ENCODE measurements around the gene DRC3. TPM values are rescaled to one million over a fixed set of nuclear protein-coding genes. Genes with fewer than 3 reads are reported as not detected.

DRC3 gene
- total and polyA plus RNA-seq, 10 of the 15 experiments (the other 5 are each of a cell fraction or from before 2014, with no cell fraction given): 0.18 to 2.3 (median 0.60) TPM; not detected in 3

GRCh38 chr17:17937201-17937853 is 35.3 kb upstream of the DRC3 start:
- ATAC-seq: no peak
- WGBS (ENCODE audit: insufficient coverage, insufficient replicate concordance, low lambda C conversion rate, missing lambda C conversion rate): 96% methylated on average over 4 of the region's 4 CpGs
- no peak overlapping the region for H3K9ac ChIP-seq (ENCODE audit: control insufficient read depth, insufficient read depth, low read length)
- no peaks in the 10 kb centered on the region for H3K36me3 ChIP-seq (ENCODE audit: control insufficient read depth in 2 of 2, insufficient read depth in 2 of 2, low read length in 1 of 2)
- SMC1A ChIA-PET (ENCODE audit: uncharacterized antibody, unreplicated experiment): interaction anchor here (1.0 to 1.8 kb wide), 3 partner anchors 10 to 48 kb away, joined by 3 to 4 read pairs (median 3); no protein-coding TSS in a partner anchor
- no peak overlapping the region for H3K4me3 ChIP-seq
- H3K9me3 ChIP-seq (replicated peaks; ENCODE audit: control insufficient read depth, insufficient read depth, low read length): no peaks in the 10 kb centered on the region
- in situ Hi-C loops (cut with MboI): no loop called here
- H4K20me1 ChIP-seq (ENCODE audit: control insufficient read depth, insufficient read depth): no peaks in the 10 kb centered on the region; the same call in 1 of the 2 replicates
- BruUV-seq (replicated peaks): no TSS peak
- H2AFZ ChIP-seq (ENCODE audit: control insufficient read depth, low read depth, low read length): no peak overlapping the region
- intact Hi-C loops (cut with micrococcal nuclease; ENCODE audit: unreplicated experiment): no loop called here
- RAD21 ChIA-PET (ENCODE audit: unreplicated experiment): no interaction called here
- no peak overlapping the region for H3K4me2 ChIP-seq (ENCODE audit: control insufficient read depth, insufficient read depth)
- H3K27ac ChIP-seq (ENCODE audit: control insufficient read depth, insufficient read depth): no peak overlapping the region
- H3K27me3 ChIP-seq (replicated peaks in 1 of 2; ENCODE audit: control insufficient read depth in 2 of 2, insufficient read depth in 2 of 2, low read length in 1 of 2): no peaks in the 10 kb centered on the region
- TF ChIP-seq IKZF2 (IDR thresholded peaks at IDR 0.05): no peak
- no peak for TF ChIP-seq BMI1 (IDR thresholded peaks at IDR 0.05; ENCODE audit: borderline replicate concordance)
- no peak for TF ChIP-seq TCF3 (IDR thresholded peaks at IDR 0.05; ENCODE audit: borderline replicate concordance, insufficient read depth, low read depth, low read length)
- TF ChIP-seq ZNF622 (IDR thresholded peaks at IDR 0.05): no peak
- TF ChIP-seq SUPT20H (IDR thresholded peaks at IDR 0.05; ENCODE audit: borderline replicate concordance, control insufficient read depth, low read depth, low read length): no peak
- TF ChIP-seq TAF1 (IDR thresholded peaks at IDR 0.05; ENCODE audit: borderline replicate concordance, low read depth, low read length): no peak
- TF ChIP-seq ELK1 (IDR thresholded peaks at IDR 0.05; ENCODE audit: low read depth, low read length): no peak
- no peak for TF ChIP-seq MYC (IDR thresholded peaks at IDR 0.05; ENCODE audit: insufficient read depth, insufficient read length, insufficient replicate concordance, low read length, severe bottlenecking)
- TF ChIP-seq TBL1XR1 (IDR thresholded peaks at IDR 0.05; ENCODE audit: low read depth, low read length): no peak
- TF ChIP-seq IRF5 (IDR thresholded peaks at IDR 0.05; ENCODE audit: borderline replicate concordance): no peak
- TF ChIP-seq SIX5 (IDR thresholded peaks at IDR 0.05; ENCODE audit: low read depth, low read length, severe bottlenecking): no peak
- no peak for TF ChIP-seq SMC3 (IDR thresholded peaks at IDR 0.05; ENCODE audit: borderline replicate concordance, low read length)
- no peak for TF ChIP-seq HCFC1 (IDR thresholded peaks at IDR 0.05; ENCODE audit: low read length)
- no peak for TF ChIP-seq TCF7 (IDR thresholded peaks at IDR 0.05; ENCODE audit: borderline replicate concordance)
- TF ChIP-seq ZZZ3 (IDR thresholded peaks at IDR 0.05; ENCODE audit: control insufficient read depth, insufficient read length, low read depth): no peak
- no peak for TF ChIP-seq RELB (IDR thresholded peaks at IDR 0.05; ENCODE audit: low read depth)
- no peak for TF ChIP-seq NR2C1 (IDR thresholded peaks at IDR 0.05)
- POLR2A ChIA-PET: no interaction called here
- no peaks in the 10 kb centered on the region for H3K79me2 ChIP-seq (ENCODE audit: control insufficient read depth, insufficient read depth, low read length)
- no peak for FAIRE-seq
- DNase-seq (ENCODE audit: low read depth, low spot score): no peak
- peaks cover 7% of the 10 kb centered on the region; the same call in 1 of the 2 replicates for H3K4me1 ChIP-seq (ENCODE audit: control insufficient read depth, insufficient read depth, low read length)
- CTCF ChIA-PET: no interaction called here
